Epidermal melanocyte (primary cell): ENCODE measurements around the gene AP2A2.

Experiments used
- DNase-seq: peaks from one replicate; pipeline ENCODE4 v3.0.0; 2011; ENCODE audit warnings: low spot score; ENCODE audit not compliant: insufficient read length

Gene AP2A2

GRCh38 chr11:1055109-1055703, 129.5 kb downstream of the AP2A2 start:
- DNase-seq, result no peak

- no peak for DNase-seq
Measured at GRCh38 chr11:1055990-1056771, 130.5 kb downstream of the AP2A2 start.

- no peak for DNase-seq
Measured at GRCh38 chr11:1057806-1058205, 132.1 kb downstream of the AP2A2 start.

GRCh38 chr11:1059759-1060158, 134.1 kb downstream of the AP2A2 start:
- no peak for DNase-seq

- DNase-seq, result no peak
Measured at GRCh38 chr11:1060410-1060809, 134.7 kb downstream of the AP2A2 start.

- DNase-seq, result no peak
Measured at GRCh38 chr11:1060852-1061616, 135.4 kb downstream of the AP2A2 start.
